ENCODE data around the gene GDPD3.
"Not testable (repeated sequence)": the region's sequence is repeated elsewhere in the genome, so short reads cannot be mapped to it uniquely, and the experiment has no call there.

The GDPD3 gene, protein sequence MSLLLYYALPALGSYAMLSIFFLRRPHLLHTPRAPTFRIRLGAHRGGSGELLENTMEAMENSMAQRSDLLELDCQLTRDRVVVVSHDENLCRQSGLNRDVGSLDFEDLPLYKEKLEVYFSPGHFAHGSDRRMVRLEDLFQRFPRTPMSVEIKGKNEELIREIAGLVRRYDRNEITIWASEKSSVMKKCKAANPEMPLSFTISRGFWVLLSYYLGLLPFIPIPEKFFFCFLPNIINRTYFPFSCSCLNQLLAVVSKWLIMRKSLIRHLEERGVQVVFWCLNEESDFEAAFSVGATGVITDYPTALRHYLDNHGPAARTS

DNA sequence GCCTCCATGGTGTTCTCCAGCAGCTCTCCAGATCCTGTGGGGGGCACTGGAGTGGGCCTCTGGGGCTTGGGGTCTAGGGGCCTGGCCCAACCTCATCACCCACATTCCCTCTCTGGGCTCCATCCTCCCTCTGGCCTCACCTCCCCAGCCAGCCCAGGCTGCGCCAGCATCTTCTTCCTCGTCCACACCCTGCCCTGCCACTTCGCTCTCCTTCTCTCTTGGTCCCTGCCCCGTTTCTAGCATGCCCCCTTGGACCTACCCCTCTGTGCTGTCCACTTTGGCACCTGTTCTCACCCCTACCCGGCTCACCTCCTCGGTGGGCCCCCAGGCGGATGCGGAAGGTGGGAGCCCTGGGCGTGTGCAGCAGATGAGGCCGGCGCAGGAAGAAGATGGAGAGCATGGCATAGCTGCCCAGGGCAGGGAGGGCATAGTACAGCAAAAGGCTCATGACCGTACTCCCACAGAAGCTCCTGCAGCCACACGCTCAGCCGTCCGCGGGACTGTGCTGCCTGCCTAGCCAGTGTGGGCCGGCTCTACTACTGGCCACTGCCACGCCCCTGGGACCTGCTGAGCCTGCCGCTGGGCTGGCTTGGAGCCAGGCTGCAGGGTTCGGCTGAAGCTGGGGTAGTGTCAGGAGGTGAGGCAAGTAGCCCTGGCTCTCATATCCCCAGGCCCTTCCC is at the start of gene GDPD3:
TSS of gene GDPD3 (minus strand) at position 507 of the 680 bp plus-strand sequence. CDS start at position 448, 59 bp downstream.
- DNase-seq = no peak

DNA sequence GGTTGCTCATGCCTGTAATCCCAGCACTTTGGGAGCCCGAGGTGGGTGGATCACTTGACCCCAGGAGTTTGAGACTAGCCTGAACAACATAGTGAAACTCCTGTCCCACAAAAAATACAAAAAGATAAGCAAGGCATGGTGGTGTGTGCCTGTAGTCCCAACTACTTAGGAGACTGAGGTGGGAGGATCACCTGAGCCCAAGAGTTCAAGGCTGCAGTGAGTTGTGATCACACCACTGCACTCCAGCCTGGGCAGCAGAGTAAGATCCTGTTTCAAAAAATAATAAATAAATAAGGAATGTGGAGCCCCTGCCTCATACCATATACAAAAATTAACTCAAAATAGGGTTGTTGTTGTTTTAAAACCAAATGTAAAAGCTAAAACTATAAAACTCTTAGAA is 43.9 kb upstream of the GDPD3 start:
- no peak for DNase-seq

DNA sequence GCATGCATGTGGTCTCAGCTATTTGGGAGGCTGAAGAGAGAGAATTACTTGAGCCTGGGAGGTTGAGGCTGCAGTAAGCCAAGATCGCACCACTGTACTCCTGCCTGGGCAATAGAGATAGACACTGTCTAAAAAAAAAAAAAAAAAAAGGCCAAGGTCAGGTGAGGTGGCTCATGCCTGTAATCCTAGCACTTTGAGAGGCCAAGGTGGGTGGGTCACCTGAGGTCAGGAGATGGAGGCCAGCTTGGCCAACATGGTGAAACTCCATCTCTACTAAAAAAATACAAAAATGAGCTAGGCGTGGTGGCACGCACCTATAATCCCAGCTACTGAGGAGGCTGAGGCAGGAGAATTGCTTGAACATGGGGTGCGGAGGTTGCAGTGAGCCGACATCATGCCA is 41.9 kb upstream of the GDPD3 start:
- no peak for DNase-seq

DNA sequence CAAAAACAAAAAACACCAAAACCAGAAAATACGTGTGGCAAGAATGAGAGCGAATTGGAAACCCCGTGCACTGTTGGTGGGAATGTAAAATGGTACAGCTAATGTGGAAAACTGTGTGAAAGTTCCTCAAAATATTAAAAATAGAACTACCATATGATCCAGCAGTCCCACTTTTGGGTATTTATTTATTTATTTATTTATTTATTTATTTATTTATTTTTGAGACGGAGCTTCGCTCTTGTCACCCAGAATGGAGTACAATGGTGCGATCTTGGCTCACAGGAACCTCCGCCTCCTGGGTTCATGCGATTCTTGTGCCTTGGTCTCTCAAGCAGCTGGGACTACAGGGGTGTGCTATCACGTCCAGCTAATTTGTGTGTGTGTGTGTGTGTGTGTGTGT is 39.2 kb upstream of the GDPD3 start:
- DNase-seq = no peak

- no peak for DNase-seq
These were observed 37.8 kb upstream of the GDPD3 start for GRCh38 chr16:30151091-30151490.

DNA sequence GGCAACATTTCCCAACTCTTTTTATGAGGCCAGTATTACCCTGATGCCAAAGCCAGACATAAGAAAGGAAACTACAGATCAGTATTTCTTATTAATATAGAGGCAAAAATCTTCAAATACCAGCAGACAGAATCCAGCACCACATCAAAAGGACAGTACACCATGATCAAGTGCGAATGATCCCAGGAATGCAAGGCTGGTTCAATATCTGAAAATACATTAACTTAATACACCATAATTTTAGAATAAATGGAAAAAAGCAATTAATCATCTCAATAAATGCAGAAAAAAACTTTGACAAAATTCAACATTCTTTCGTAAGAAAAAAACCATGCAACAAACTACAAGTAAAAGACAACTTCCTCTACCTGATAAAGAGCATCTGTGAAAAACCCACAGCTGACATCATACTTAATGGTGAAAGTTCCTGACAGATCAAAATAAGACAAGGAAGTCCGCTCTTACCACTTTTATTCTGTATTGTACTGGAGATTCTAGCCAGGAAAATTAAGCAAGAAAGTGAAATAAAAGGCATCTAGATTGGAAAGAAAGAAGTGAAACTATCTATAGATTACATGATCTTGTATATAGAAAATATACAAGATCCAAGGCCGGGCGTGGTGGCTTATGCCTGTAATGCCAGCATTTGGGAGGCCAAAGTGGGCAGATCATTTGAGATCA is 36.1 kb upstream of the GDPD3 start:
- DNase-seq = no peak

- DNase-seq = no peak
These were observed 34.6 kb upstream of the GDPD3 start for GRCh38 chr16:30147843-30148510.

DNA sequence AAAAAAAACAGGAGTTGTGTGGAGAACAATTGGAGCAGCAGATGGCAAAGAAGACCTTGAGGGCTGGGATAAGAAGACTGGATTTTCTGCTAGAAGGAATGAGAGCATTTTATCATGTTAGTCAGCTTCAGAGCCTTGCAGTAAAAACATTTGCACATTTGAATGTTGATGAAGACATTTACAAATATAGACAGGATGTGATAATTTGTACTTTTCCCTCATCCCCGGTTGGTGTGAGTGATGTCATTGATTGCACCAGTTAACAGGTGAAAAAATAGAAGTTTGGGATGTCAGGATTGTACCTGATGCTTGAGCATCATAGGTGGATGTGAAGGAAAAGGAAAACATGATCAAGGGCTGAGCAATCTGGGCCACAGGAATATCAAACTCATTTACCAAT is 32.3 kb upstream of the GDPD3 start:
- DNase-seq = no peak

GRCh38 chr16:30144917-30145316 is 31.6 kb upstream of the GDPD3 start:
- no peak for DNase-seq

- DNase-seq = no peak
These were observed 30.7 kb upstream of the GDPD3 start for GRCh38 chr16:30144017-30144416.

DNA sequence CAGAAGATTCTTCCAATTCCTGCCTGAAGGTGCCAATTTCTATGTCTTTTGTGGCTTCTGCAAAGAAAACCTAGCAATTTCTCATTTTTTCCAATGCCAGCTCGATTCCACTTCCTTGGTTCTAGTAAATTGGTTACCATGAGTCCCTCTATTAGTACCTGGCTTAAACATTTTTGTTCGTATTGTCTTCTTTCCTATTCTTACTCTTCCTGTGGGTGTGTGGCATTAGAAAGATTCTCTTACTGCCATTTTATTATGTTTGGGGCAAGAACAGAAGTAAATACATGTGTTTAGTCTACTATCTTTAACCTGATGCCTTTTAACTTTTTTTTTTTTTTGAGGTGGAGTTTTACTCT is 30.0 kb upstream of the GDPD3 start:
- no peak for DNase-seq

GRCh38 chr16:30142672-30143346 is 29.5 kb upstream of the GDPD3 start:
- DNase-seq = peak in 1 of 2 experiments; percentile 11

DNA sequence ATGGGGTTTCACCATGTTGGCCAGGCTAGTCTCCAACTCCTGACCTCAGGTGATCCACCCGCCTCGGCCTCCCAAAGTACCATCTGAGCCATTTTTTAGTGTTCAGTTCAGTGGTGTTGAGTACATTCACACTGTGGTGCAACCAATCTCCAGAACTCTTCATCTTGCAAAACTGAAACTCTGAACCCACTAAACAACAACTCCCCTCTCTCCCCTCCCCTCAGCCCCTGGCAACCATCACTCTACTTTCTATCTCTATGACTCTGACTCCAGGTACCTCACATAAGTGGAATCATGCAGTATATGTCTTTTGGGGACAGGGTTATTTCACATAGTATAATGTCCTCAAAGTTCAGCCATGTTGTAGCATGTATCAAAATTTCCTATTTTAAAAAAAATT is 28.4 kb upstream of the GDPD3 start:
- no peak for DNase-seq

- no peak for DNase-seq
These were observed 26.5 kb upstream of the GDPD3 start for GRCh38 chr16:30139583-30140481.

GRCh38 chr16:30137897-30138296 is 24.6 kb upstream of the GDPD3 start:
- no peak for DNase-seq

DNA sequence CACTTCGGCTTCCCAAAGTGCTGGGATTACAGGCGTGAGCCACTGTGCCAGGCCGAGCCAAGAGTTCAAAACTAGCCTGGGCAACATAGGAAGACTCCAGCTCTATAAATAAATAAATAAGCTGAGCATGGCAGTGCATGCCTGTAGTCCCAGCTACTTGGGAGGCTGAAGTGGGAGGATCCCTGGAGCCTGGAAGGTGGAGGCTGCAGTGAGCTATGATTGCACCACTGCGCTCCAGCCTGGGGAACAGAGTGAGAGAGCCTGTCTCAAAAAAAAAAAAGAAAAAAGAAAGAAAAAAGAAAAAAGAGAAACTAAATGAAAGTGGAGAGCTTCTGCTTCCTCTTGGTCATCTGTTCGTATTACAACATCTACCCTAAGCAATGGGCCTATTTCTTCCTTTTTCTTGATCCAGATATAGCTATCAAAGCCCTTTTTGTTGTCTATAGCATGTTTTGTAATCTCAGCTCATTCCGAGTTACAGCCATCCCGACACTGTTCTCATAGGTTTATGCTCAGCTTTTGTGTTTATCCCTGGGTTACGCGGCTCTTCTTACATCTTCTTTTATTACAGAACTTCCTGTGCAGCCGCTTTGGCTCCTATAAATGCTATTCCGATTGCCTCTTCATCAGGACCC is 23.8 kb upstream of the GDPD3 start:
- DNase-seq = no peak

DNA sequence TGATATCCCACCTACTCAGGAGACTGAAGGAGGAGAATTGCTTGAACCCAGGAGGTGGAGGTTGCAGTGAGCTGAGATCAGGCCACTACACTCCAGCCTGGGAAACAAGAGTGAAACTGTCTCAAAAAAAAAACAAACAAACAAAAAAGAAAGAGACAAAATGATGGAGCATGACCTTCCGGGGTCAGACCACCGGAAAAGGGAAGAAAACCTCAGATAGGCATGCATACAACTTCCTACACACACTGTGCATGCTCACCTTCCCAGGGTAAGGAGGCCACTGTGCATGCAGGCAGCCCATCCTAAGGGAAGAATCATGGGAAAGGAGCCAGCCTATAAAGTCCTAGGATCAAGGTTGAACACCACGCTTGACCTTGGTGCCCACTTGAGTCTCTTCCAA is 19.3 kb upstream of the GDPD3 start:
- no peak for DNase-seq

- DNase-seq = no peak
These were observed 18.6 kb upstream of the GDPD3 start for GRCh38 chr16:30131869-30132475.

- no peak for DNase-seq
These were observed 14.7 kb upstream of the GDPD3 start for GRCh38 chr16:30127993-30128392.

GRCh38 chr16:30125690-30126089 is 12.4 kb upstream of the GDPD3 start:
- not testable (repeated sequence) for DNase-seq

DNA sequence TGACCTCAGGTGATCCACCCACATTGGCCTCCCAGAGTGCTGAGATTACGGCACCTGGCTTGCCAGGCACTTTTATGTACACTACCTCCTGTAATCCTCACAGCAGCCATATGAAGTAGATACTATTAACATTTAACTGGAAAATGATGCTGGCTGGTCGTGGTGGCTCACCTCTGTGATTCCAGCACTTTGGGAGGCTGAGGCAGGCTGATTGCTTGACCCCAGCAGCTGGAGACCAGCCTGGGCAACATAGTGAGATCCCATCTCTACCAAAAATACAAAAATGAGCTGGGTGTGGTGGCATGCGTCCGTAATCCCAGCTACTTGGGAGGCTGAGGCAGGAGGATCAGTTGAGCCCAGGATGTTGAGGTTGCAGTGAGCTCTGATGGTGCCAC is 11.6 kb upstream of the GDPD3 start:
- DNase-seq = no peak

All from NCI-H1930 (cell line).